HG02798 (cell line): ENCODE measurements around the gene ZNF571.

ENCODE experiments used
- ATAC-seq: cut with Tn5 transposase; IDR thresholded peaks from one replicate; pipeline ENCODE4 v1.9.1; 2021; ENCODE audit warnings: mild to moderate bottlenecking; ENCODE audit not compliant: unreplicated experiment, poor library complexity

Gene ZNF571

GRCh38 chr19:37594304-37594981 lies at the start of gene ZNF571, which contains the start of gene ZNF540:
Gene ZNF571 (minus strand): TSS chr19:37594792. CDS start chr19:37586676, 8,116 bp downstream.
Gene ZNF540 (plus strand): TSS chr19:37594876. CDS start chr19:37598448, 3,572 bp downstream.
- peak; percentile 98 for ATAC-seq

- no peak for ATAC-seq
Measured at GRCh38 chr19:37635076-37636056, 40.8 kb upstream of the ZNF571 start.

GRCh38 chr19:37594982-37595382 lies 390 bp upstream of the ZNF571 start:
- ATAC-seq: peak; percentile 25

DNA sequence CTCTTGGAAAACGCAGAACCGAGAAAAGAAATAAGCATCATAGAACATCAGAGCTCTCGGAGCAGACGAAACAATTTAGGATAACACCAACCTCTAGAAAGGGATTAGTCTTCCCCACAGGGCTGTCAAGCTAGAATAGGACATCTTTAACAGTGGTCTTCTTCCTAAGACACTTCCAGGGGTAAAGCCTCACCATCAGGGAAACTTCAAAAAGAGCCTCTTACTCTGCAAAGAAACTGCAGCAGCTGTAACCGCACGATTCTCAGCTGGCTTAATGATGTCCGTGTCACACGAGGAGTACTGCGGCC lies 642 bp downstream of the ZNF571 start:
- ATAC-seq: no peak

DNA sequence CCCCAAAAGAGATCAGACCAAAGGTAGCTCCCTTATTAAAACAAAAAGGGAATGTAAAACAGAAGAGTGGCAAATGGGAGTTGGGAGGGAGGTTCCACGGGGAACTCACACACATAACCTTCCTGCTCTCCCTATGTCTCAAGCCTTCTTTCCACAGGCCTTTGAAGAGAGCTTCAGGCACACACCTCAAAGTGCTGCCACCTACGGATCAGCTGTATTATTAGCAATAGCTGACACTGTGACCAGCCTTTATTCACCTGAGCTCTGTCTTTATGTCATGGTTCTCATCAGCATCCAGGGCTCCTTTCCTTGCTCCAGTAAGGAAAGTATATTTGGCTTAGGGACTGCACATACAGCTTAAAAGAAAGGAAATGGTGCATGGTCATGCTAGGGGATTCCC lies 11.3 kb downstream of the ZNF571 start:
- no peak for ATAC-seq

- ATAC-seq: no peak
Measured at GRCh38 chr19:37572203-37572602, 22.4 kb downstream of the ZNF571 start.

DNA sequence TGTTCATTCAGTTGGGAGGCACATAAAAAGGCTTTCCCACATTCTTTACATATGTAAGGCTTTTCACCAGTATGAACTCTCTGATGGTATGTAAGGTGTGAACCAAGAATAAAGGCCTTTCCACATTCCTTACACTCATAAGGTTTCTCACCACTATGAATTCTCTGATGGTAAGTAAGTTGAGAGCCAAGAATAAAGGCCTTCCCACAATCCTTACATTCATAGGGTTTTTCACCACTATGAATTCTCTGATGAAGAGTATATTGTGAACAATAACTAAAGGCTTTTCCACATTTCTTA lies 29.3 kb downstream of the ZNF571 start:
- ATAC-seq: no peak

GRCh38 chr19:37564624-37565369 lies 29.8 kb downstream of the ZNF571 start:
- no peak for ATAC-seq

GRCh38 chr19:37563518-37563917 lies 31.1 kb downstream of the ZNF571 start:
- ATAC-seq: no peak

DNA sequence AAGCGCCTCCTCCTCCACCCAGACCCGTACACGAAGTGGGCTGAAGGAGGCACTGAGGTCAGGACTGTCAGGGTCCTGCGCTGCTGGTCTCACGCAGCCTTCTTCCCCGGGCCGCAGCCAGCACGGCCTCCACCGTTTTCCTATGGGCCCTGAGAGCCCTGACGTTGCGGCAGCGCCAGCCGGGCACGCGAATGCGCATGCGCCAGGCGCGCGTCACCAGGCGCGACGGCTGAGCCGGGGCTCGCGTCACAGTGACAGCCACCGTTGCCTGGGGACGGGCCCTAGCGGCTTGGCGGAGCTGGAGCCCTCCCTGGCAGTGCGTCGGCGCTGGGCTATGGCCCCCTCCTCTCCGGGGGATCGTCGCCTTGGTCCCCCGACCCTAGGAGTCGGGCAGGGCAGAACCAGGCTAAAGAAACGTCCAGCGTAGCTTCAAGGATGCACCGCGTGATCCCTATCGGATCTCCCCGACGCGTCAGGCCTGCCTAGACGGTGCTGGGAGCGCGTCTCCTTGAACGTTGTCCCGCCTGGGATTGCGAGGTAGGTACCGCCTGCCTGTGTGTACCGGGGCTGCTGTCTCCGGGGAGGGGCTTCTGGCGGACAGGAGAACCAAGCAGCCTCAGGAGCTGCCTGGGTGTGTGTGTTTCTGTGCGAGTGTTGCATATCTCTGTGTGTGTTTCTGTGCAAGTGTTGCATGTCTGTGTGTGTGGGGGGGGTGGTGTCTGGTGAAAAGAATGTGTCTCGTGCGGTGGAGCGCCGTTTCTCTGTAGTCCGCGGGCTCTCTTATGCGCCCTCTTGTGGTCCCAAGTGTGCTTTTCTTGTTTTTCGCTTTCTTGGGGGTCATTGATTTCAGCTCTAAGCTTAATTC lies 43.2 kb downstream of the ZNF571 start:
- ATAC-seq: no peak

DNA sequence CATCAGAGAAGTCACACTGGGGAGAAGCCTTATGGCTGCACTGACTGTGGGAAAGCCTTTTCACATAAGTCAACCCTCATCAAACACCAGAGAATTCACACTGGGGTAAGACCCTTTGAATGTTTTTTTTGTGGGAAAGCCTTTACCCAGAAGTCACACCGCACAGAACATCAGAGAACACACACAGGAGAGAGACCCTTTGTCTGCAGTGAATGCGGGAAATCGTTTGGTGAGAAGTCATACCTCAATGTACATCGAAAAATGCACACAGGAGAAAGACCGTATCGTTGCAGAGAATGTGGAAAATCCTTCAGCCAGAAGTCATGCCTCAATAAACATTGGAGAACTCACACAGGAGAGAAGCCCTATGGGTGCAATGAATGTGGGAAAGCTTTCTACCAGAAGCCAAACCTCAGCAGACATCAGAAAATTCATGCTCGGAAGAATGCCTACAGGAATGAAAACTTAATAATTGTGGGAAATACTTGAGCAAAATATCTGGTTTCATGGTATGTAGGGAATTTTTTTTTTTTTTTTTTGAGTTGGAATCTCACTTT lies 57.1 kb downstream of the ZNF571 start:
- no peak for ATAC-seq

- no peak for ATAC-seq
Measured at GRCh38 chr19:37519890-37520289, 74.7 kb downstream of the ZNF571 start.
